Natural killer cell treated with Interleukin-12 subunit alpha and Interleukin-12 subunit beta and Interleukin-15 and Interleukin-18, amount 100 ng/mL, for 72 hours (primary cell): ENCODE results near the gene TMEM132C. TPM values are rescaled to one million over a fixed set of nuclear protein-coding genes. Genes with fewer than 3 reads are reported as not detected.
"Not testable (repeated sequence)": the region's sequence is repeated elsewhere in the genome, so short reads cannot be mapped to it uniquely, and the experiment has no call there.

ENCODE experiments used
- ATAC-seq, 2 donors: fragments of 150-1000 bp; cut with Tn5 transposase in 1 of 2; sonication (Bioruptor Pico), chemical (Tn5 transposase) in 1 of 2; 2 replicates each; pipeline ENCODE4 v1.10.0; 2021
- DNase-seq: peaks from one replicate; pipeline ENCODE4 v3.0.0; 2022; ENCODE audit warnings: low spot score
- H3K27ac Mint-ChIP-seq, 2 donors: 1 replicate in 1 of 2; 2 replicates in 1 of 2; pipeline ENCODE4 v1.8.0; 2022; ENCODE audit warnings: mixed read lengths in 2 of 2, mild to moderate bottlenecking in 1 of 2, moderate library complexity in 1 of 2
- H3K27me3 Mint-ChIP-seq, 2 donors: 1 replicate in 1 of 2; 2 replicates in 1 of 2; pipeline ENCODE4 v1.8.0; 2022; ENCODE audit warnings: mixed read lengths in 2 of 2
- H3K36me3 Mint-ChIP-seq: one replicate; pipeline ENCODE4 v1.8.0; 2022; ENCODE audit warnings: mixed read lengths
- H3K4me1 Mint-ChIP-seq, 2 donors: 1 replicate in 1 of 2; 2 replicates in 1 of 2; pipeline ENCODE4 v1.8.0; 2022; ENCODE audit warnings: low read depth in 2 of 2, mixed read lengths in 2 of 2, mild to moderate bottlenecking in 1 of 2
- H3K4me3 Mint-ChIP-seq: one replicate; pipeline ENCODE4 v1.8.0; 2022; ENCODE audit warnings: mixed read lengths
- H3K9me3 Mint-ChIP-seq: 2 replicates; pipeline ENCODE4 v1.8.0; 2022; ENCODE audit warnings: mixed read lengths
- total RNA-seq, 2 donors: library from RNA; stranded (reverse); gene quantifications; one replicate each; pipeline ENCODE4 v1.2.3, GENCODE V29; 2022

TMEM132C gene
- total RNA-seq, result under 1 TPM in 1 of 2 donors, not detected in 1; 0.14 TPM

DNA sequence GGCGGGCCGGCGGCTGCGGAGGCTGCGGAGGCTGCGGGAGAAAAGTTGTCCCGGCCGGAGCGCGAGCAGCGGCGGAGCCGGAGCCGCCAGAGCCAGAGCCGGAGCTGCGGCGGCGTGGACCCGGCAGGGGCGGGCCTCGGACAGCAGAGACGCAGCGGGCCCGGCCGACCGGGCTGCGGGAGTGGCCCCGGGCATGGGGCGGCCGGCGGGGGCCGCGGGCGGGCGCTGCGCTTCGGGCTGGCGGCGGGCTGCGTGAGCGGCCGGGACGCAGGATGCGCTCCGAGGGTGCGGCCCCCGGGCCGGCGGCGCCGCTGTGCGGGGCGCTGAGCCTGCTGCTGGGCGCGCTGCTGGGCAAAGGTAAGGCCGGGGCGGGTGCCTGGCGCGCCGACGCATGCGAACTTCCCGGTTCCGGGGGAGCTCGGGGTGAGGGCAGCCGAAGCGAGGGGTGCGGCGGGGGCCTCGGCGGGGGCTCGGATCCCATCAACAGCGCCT lies at the start of gene TMEM132C:
Gene TMEM132C, plus strand, starts transcription at position 40 of the 492 bp plus-strand sequence. Its CDS starts 233 bp downstream, at position 273.
- ATAC-seq, result no peak
- no peaks in the 10 kb centered on the region for H3K4me1 Mint-ChIP-seq
- H3K27me3 Mint-ChIP-seq, result peaks cover 44 to 69% of the 10 kb centered on the region in 2 donors
- H3K36me3 Mint-ChIP-seq, result no peaks in the 10 kb centered on the region
- DNase-seq, result no peak
- no peak within 1 kb of the TSS for H3K4me3 Mint-ChIP-seq
- H3K27ac Mint-ChIP-seq, result no peak within 1 kb of the TSS
- H3K9me3 Mint-ChIP-seq, result no peaks in the 10 kb centered on the region

DNA sequence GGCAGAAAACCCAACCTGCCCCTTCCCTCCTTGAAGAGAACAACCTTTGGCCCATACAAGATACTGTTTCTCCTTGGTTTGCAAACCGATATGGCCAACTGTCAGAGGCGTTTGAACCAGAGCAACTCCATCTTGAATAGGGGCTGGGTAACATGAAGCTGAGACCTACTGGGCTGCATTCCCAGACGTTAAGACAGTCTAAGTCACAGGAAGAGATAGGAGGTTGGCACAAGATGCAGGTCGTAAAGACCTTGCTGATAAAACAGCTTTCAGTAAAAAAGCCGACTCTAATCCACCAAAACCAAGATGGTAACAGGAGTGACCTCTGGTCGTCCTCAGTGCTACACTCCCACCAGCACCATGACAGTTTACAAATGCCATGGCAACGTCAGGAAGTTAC lies 42.7 kb upstream of the TMEM132C start:
- Mint-ChIP-seq H3K4me1 (no peaks in the 10 kb centered on the region), H3K9me3 (peaks cover 3% of the 10 kb centered on the region), H3K4me3 (no peak overlapping the region), H3K27me3 (peaks cover 8% of the 10 kb centered on the region in 2 donors), H3K27ac (no peak overlapping the region), H3K36me3 (no peaks in the 10 kb centered on the region)
- ATAC-seq (no peak), DNase-seq (no peak)

DNA sequence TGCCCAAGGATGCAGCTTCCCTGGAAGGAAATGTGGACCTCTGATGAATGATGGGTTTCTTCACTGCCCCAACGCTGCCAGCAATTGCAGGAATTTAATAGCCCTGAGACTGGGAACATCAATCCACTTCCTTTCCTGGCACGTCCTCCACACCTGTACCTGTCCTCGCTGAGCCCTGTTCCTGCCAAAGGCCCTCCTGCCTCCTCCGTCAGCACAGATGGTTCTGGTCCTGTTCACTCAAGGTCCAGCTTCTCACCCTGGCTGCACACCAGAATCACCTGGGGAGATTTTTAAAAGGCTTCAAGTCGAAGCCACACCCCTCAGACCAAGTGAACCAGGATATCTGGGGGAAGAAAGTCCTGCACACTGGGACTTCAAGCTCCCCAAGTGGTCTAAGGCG lies 38.4 kb upstream of the TMEM132C start:
- DNase-seq, result no peak
- Mint-ChIP-seq H3K27me3 (peaks cover 8 to 17% of the 10 kb centered on the region in 2 donors), H3K27ac (no peak overlapping the region), H3K4me3 (no peak overlapping the region), H3K36me3 (no peaks in the 10 kb centered on the region), H3K9me3 (peaks cover 7% of the 10 kb centered on the region), H3K4me1 (no peaks in the 10 kb centered on the region)
- no peak for ATAC-seq

DNA sequence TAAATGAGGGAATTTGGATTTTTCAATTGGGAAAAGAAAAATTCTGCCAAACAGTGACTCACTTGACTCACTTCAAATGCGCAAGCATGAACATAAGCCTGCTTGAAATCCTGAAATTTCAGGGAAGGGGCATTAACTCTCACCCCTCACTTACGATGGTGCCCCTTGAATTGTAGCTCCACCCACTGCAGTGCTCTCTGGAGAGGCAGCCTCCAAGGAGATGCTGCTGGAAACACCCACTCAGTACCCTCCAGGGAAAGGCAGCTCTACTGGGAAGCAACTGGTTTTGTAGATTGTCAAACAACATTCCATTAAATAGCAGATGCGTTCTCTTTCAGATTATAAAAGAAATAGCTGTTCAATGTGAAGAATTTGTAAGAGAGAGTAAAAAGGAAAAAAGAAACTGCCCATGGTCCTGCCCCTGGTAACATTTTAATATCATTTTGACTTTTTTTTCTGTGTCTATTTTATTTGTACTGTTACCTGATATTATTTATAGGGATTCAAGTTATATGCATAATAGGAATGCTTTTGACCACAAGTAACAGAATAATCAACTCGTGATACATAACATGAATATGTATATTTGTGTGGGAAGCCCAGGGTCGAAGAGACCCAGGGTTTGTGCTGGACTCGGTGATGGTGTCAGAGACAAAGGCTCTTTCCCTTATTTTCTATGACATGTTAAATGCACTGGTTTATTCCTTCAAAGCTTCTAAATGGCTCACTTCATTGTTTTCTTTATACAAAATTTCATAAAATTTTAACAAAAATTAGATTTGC lies 31.1 kb upstream of the TMEM132C start:
- DNase-seq (no peak), ATAC-seq (no peak)
- H3K36me3 Mint-ChIP-seq, result no peaks in the 10 kb centered on the region
- no peaks in the 10 kb centered on the region for H3K4me1 Mint-ChIP-seq
- peaks cover 4 to 24% of the 10 kb centered on the region in 2 donors for H3K27me3 Mint-ChIP-seq
- H3K27ac Mint-ChIP-seq, result no peak overlapping the region
- peaks cover 7% of the 10 kb centered on the region for H3K9me3 Mint-ChIP-seq
- H3K4me3 Mint-ChIP-seq, result no peak overlapping the region

DNA sequence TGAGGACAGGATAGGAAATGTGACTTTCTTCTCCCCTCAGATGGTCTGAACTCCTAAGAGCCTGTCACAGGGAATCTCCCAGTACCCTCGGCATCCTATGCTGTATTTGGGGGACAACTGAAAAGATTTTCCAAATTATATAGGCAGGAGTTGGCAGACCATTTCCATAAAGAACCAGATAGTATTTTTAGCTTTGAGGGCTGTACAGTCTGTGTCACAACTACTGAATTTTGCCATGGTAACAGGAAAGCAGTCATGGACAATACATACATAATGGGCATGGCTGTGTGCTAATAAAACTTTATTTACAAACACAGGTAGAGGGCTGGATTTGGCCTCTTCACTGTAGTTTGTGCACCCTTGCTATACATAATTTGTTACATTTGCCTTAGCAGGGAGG lies 30.4 kb upstream of the TMEM132C start:
- Mint-ChIP-seq H3K36me3 (no peaks in the 10 kb centered on the region), H3K9me3 (peaks cover 7% of the 10 kb centered on the region), H3K4me1 (no peaks in the 10 kb centered on the region), H3K27me3 (peaks cover 4 to 22% of the 10 kb centered on the region in 2 donors), H3K4me3 (no peak overlapping the region), H3K27ac (no peak overlapping the region)
- no peak for DNase-seq
- ATAC-seq, result no peak

DNA sequence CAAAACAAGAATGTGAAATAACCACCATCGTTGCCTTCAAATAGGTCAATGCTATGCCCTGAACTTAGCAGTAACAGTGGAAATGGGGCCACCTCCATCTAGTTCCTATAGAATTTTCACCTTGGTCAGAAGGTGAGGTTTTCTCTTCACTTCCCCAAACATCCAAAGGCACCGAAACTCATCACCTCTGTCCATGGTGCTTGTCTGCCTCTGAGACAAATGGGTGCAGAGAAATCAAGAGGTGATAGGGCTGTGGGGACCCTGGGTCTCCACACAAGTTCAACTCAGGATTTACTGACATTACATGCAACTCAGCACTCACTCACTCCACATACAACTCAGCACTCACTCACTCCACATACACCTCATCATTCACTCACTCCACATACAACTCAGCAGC lies 26.2 kb upstream of the TMEM132C start:
- Mint-ChIP-seq H3K4me1 (no peaks in the 10 kb centered on the region), H3K9me3 (no peaks in the 10 kb centered on the region)

DNA sequence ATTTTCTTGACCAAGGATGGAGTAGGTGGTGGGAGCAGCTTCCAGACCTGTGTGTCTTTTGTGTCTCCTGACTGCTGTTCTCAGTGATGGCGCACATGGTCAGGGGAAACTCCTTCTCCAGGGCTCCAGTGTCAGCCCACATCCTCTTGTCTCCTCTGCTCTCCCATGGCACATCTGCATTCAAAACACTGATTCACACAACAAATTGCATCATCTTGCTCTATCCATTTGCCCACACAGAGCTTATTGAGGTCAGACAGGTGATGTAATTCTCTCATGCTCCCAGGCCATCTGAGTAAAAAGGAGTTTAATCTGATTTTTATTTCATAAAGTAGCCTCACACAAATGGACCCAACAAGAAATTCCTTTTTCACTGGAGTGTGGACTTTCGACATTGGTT lies 21.8 kb upstream of the TMEM132C start:
- H3K4me3 Mint-ChIP-seq, result no peak overlapping the region

More for the DNA sequence above, 26.2 kb upstream of the TMEM132C start:
- H3K27me3 Mint-ChIP-seq, result peaks cover 4 to 15% of the 10 kb centered on the region in 2 donors
- no peak for DNase-seq
- no peak overlapping the region for H3K4me3 Mint-ChIP-seq
- ATAC-seq, result no peak
- H3K36me3 Mint-ChIP-seq, result no peaks in the 10 kb centered on the region
- H3K27ac Mint-ChIP-seq, result no peak overlapping the region

DNA sequence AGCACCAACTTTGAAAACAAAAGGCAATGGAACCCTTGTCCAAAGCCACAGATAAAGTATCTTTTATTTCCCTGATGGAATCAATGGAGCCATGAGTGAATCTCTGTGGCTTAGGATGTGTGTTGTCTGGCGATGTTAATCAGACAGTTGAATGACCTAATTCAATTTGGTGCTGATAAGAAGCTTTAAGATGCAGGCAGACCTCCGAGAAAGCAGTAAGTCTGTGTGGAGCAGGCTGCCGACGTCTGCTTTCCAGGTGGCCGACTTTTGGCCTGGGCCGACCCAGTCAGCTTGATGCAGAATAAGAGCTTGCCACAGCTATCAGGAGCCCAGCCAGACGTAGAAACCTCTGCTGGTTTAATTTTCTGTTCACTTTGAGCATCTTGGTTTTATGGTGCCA lies 21.1 kb upstream of the TMEM132C start:
- Mint-ChIP-seq H3K4me3 (no peak overlapping the region), H3K4me1 (no peaks in the 10 kb centered on the region), H3K27me3 (peaks cover 5% of the 10 kb centered on the region in 2 donors), H3K9me3 (no peaks in the 10 kb centered on the region), H3K36me3 (no peaks in the 10 kb centered on the region), H3K27ac (no peak overlapping the region)
- ATAC-seq (no peak), DNase-seq (no peak)

More for the DNA sequence above, 21.8 kb upstream of the TMEM132C start:
- Mint-ChIP-seq H3K36me3 (no peaks in the 10 kb centered on the region), H3K27ac (no peak overlapping the region), H3K27me3 (peaks cover 0 to 4% of the 10 kb centered on the region in 2 donors), H3K9me3 (no peaks in the 10 kb centered on the region), H3K4me1 (no peaks in the 10 kb centered on the region)
- DNase-seq (no peak), ATAC-seq (no peak)

DNA sequence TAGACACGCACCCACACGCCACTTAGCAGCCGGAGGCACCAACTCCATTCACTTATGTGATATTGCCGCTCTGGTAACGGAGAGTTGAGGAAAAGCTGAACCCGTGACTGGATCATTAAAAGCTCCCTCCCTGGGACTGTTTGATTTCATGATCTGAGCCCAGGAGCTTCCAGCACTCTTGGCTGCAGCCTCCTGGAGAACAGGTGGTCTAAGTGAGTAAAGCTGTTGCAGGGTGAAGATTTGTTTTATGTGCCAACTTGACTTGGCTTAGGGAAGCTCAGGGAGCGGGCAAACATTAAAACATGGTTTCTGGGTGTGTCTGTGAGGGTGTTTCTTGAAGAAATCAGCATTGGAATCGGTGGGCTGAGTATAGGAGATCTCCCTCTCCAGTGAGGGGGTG lies 16.9 kb upstream of the TMEM132C start:
- H3K36me3 Mint-ChIP-seq, result no peaks in the 10 kb centered on the region
- H3K4me1 Mint-ChIP-seq, result no peaks in the 10 kb centered on the region
- H3K9me3 Mint-ChIP-seq, result no peaks in the 10 kb centered on the region
- H3K4me3 Mint-ChIP-seq, result no peak overlapping the region
- ATAC-seq (no peak), DNase-seq (no peak)
- no peak overlapping the region for H3K27ac Mint-ChIP-seq
- H3K27me3 Mint-ChIP-seq, result peaks cover 8 to 15% of the 10 kb centered on the region in 2 donors

DNA sequence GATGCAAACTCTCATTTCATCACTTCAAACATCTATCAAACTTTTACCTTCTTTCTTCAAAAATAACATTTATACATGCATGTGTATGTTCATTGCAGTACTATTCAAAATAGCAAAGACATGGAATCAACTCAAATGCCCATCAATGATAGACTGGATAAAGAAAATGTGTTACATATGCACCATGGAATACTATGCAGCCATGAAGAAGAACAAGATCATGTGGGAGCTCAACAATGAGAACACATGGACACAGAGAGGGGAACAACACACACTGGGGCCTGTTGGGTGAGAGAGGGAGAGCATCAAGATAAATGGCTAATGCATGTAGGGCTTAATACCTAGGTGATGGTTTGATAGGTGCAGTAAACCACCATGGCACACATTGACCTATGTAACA lies 13.1 kb upstream of the TMEM132C start:
- not testable (repeated sequence) for H3K4me1 Mint-ChIP-seq, ATAC-seq, H3K27ac Mint-ChIP-seq, H3K36me3 Mint-ChIP-seq, H3K4me3 Mint-ChIP-seq, DNase-seq, H3K9me3 Mint-ChIP-seq
- peaks cover 18 to 28% of the 10 kb centered on the region in 2 donors for H3K27me3 Mint-ChIP-seq

DNA sequence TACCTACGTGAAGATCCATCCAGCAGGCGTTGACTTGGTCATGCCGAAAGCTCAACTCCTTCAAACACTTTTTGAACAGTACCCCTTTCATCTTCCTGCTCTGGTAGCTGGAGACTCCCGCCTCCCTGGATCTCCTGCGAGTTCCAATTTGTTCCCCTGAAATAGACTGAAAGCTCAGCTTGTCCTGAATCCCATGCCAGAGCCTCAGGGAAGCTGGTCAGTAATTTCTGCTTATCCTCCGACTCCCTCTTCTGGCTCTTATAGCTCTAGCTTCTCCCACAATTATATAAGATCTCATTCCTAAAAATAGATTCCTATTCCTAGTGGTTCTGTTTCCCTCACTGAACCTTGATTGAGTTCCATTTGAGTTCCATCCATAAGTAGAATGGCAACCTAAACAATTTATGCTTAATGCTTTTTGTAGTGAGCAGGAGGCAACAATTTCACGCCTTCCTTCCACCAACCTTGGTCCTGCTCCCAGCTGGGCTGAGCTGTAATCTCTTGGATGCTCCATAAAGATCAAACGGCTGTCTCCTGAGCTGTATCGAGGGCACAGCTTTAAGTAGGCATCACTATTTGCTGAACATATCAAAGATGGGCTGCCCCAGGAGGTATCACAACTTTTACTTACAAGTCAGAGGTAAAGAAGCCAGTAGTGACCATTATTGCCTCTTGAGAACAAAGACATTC lies 8.0 kb upstream of the TMEM132C start:
- ATAC-seq (no peak), DNase-seq (no peak)
- no peaks in the 10 kb centered on the region for H3K4me1 Mint-ChIP-seq
- H3K4me3 Mint-ChIP-seq, result no peak overlapping the region
- no peak overlapping the region for H3K27ac Mint-ChIP-seq
- H3K27me3 Mint-ChIP-seq, result peaks cover 21 to 38% of the 10 kb centered on the region in 2 donors
- H3K36me3 Mint-ChIP-seq, result no peaks in the 10 kb centered on the region
- H3K9me3 Mint-ChIP-seq, result no peaks in the 10 kb centered on the region

DNA sequence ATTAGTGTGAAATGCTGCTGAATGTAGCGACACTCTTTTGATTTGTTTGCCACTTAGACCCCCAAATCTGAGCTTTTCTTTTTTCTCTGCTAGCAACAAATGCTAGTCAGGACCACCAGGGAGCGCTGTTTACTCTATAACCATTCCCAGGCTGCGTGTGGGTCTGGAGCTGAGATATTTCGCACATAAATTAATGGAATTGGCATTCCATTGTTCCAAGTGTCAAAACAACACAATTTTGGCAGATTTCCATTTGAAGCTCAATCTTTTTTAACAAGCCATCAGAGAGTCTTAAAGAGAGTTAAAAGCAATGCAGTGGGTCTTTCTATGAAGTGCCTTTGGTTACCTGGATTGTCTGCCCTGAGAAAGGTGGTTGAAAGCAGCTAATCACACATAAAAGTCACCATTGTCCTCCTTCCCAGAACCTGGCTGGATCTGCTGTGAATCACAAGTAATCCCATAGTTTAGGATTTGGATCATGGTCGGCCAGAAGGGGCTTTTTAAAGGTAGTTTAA lies 7.4 kb upstream of the TMEM132C start:
- DNase-seq, result no peak
- Mint-ChIP-seq H3K4me1 (no peaks in the 10 kb centered on the region), H3K27me3 (peaks cover 27 to 42% of the 10 kb centered on the region in 2 donors), H3K36me3 (no peaks in the 10 kb centered on the region), H3K27ac (no peak overlapping the region), H3K9me3 (no peaks in the 10 kb centered on the region), H3K4me3 (no peak overlapping the region)
- ATAC-seq, result no peak

DNA sequence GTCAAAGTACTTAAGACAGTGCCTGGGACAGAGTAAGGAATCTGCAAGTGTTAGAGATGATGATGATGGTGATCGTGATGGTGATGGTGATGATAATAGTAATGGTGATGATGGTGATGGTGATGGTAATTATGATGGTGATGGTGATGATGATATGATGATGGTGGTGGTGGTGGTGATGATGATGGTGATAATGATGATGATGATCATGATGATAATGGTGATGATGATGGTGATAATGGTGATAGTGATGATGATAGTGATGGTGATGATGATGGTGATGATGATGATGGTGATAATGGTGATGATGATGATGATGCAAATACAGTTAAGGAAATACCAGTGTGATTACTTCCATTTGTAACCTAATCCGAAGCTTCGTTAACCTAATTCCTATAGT lies 5.2 kb upstream of the TMEM132C start:
- Mint-ChIP-seq H3K27ac (no peak overlapping the region), H3K9me3 (no peaks in the 10 kb centered on the region), H3K27me3 (peaks cover 29 to 50% of the 10 kb centered on the region in 2 donors), H3K4me3 (no peak overlapping the region), H3K4me1 (no peaks in the 10 kb centered on the region), H3K36me3 (no peaks in the 10 kb centered on the region)
- DNase-seq (no peak), ATAC-seq (no peak)

DNA sequence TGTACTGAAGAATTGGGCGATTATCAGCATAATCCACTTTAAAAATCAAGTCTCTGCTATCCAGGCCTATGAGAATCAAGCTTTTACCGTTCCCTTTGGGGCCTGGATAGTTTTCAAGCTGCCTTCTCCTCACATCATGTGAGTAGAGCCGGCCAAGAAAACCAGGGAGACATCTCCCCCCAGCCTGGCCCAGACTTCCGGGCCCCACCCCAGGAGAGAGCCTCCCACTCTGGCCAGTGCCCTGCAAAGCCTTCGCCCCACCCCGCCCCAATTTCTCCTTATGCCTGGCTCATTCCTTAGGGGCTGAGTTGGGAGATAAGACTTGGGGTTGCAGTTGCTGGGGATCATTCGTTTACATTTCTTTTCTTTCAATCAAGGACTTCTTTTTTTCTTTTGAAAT lies 1.4 kb upstream of the TMEM132C start:
- Mint-ChIP-seq H3K27ac (no peak overlapping the region), H3K27me3 (peaks cover 36 to 57% of the 10 kb centered on the region in 2 donors), H3K36me3 (no peaks in the 10 kb centered on the region), H3K4me1 (no peaks in the 10 kb centered on the region), H3K4me3 (no peak overlapping the region), H3K9me3 (no peaks in the 10 kb centered on the region)
- no peak for ATAC-seq
- DNase-seq, result no peak
